Effector memory CD4-positive, alpha-beta T cell (primary cell): ENCODE results near the gene AKT1.
"Not testable (repeated sequence)": the region's sequence is repeated elsewhere in the genome, so short reads cannot be mapped to it uniquely, and the experiment has no call there.

Experiments used
- DNase-seq, 3 donors: peaks; one replicate each; pipeline ENCODE4 v3.0.0-alpha.2; 2020
- H3K27ac ChIP-seq: 2 replicates; pipeline ENCODE4 v1.7.0; 2013; ENCODE audit warnings: mild to moderate bottlenecking, low read length, moderate library complexity; ENCODE audit not compliant: insufficient read depth, poor library complexity, severe bottlenecking
- H3K27me3 ChIP-seq: replicated peaks from 2 replicates; pipeline ENCODE4 v1.7.0; 2013; ENCODE audit warnings: mild to moderate bottlenecking, low read length; ENCODE audit not compliant: insufficient read depth, control insufficient read depth, poor library complexity, severe bottlenecking
- H3K36me3 ChIP-seq: 2 replicates; pipeline ENCODE4 v1.7.0; 2013; ENCODE audit warnings: mild to moderate bottlenecking, low read length, moderate library complexity; ENCODE audit not compliant: control insufficient read depth, insufficient read depth
- H3K4me1 ChIP-seq: 2 replicates; pipeline ENCODE4 v1.7.0; 2013; ENCODE audit warnings: low read length, mild to moderate bottlenecking; ENCODE audit not compliant: control insufficient read depth, insufficient read depth, poor library complexity, severe bottlenecking
- H3K4me3 ChIP-seq: 2 replicates; pipeline ENCODE4 v1.7.0; 2013; ENCODE audit warnings: low read length, low read depth, mild to moderate bottlenecking; ENCODE audit not compliant: insufficient read depth, poor library complexity, severe bottlenecking
- H3K9me3 ChIP-seq: 2 replicates; pipeline ENCODE4 v1.7.0; 2013; ENCODE audit warnings: mild to moderate bottlenecking, low read length, moderate library complexity; ENCODE audit not compliant: control insufficient read depth

The AKT1 gene

DNA sequence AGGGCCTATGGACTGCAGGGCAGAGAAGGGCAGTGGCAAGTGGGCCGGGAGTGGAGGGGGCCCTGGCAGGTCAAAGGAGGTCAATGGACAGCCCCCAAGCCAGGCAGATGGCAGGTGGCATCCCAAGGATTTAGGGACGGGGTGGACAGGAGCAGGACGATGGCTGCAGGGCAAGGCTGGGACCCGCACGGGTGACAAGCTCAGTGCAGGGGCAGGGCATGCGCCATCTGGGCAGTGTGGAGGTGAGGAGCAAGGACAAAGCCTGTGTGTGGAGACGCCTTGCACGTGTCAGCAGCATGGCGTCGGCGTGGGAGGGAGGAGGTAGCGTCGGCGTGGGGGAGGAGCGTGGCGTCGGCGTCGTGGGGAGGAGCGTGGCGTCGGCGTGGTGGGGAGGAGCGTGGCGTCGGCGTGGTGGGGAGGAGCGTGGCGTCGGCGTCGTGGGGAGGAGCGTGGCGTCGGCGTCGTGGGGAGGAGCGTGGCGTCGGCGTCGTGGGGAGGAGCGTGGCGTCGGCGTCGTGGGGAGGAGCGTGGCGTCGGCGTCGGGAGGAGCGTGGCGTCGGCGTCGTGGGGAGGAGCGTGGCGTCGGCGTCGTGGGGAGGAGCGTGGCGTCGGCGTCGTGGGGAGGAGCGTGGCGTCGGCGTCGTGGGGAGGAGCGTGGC, 66.2 kb downstream of the AKT1 start:
- not testable (repeated sequence) for H3K36me3 ChIP-seq, DNase-seq, H3K27ac ChIP-seq, H3K9me3 ChIP-seq, H3K4me1 ChIP-seq, H3K4me3 ChIP-seq, H3K27me3 ChIP-seq

GRCh38 chr14:104728631-104729030, 66.9 kb downstream of the AKT1 start:
- Histone ChIP-seq H3K27ac (no peak overlapping the region), H3K36me3 (no peaks in the 10 kb centered on the region), H3K9me3 (no peaks in the 10 kb centered on the region), H3K4me3 (no peak overlapping the region), H3K27me3 (no peaks in the 10 kb centered on the region), H3K4me1 (peaks cover 6% of the 10 kb centered on the region)
- DNase-seq, result no peak

- Histone ChIP-seq H3K27ac (no peak overlapping the region), H3K36me3 (no peaks in the 10 kb centered on the region), H3K4me3 (no peak overlapping the region), H3K27me3 (no peaks in the 10 kb centered on the region), H3K4me1 (peaks cover 6% of the 10 kb centered on the region), H3K9me3 (no peaks in the 10 kb centered on the region)
- no peak for DNase-seq
Observed at GRCh38 chr14:104726600-104727451, 68.7 kb downstream of the AKT1 start.

GRCh38 chr14:104725772-104726548, 69.6 kb downstream of the AKT1 start:
- H3K27ac ChIP-seq, result no peak overlapping the region
- H3K27me3 ChIP-seq, result no peaks in the 10 kb centered on the region
- peaks cover 6% of the 10 kb centered on the region for H3K4me1 ChIP-seq
- no peaks in the 10 kb centered on the region for H3K9me3 ChIP-seq
- no peak overlapping the region for H3K4me3 ChIP-seq
- DNase-seq, result no peak
- no peaks in the 10 kb centered on the region for H3K36me3 ChIP-seq

DNA sequence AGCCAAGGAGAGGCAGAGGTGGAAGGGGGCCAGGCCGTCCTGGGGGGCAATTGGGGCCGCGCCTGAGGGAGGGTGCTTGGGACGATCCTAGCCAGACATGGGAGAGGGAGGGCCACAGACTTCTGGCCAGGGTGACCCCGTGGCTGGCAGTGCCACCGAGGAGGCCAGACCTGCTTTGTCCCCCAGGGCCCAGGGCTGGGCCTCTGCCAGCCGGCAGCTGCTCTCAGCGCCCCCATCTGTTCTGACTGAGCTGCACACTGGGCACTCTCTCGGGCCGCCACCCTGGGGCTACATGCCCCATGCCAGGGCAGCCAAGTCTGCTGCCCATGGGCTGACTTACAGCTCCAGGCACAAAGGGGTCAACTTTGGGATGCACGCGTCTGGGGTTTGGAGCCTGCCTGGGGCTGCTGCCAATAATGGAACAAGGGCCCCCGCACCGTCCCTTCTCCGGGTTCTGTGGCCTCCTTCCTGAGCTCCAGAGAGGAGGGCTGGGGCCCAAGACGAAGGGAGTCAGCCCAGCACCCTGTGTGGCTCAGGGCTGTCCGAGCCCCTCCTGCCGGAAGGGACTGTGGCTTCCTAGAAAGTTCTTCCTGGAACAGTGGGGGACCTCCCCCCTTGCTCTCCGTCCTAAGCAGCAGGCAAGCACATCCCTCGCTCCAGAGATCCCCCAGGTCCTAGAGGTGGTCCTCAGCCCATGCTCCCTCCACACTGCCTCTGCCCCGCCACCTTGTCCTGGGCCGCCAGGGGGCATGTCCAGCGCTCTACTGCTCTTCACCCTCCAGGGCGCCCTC, 70.4 kb downstream of the AKT1 start:
- Histone ChIP-seq H3K27me3 (no peaks in the 10 kb centered on the region), H3K36me3 (no peaks in the 10 kb centered on the region), H3K4me1 (peaks cover 6% of the 10 kb centered on the region), H3K4me3 (no peak overlapping the region), H3K27ac (no peak overlapping the region), H3K9me3 (no peaks in the 10 kb centered on the region)
- DNase-seq, result no peak

DNA sequence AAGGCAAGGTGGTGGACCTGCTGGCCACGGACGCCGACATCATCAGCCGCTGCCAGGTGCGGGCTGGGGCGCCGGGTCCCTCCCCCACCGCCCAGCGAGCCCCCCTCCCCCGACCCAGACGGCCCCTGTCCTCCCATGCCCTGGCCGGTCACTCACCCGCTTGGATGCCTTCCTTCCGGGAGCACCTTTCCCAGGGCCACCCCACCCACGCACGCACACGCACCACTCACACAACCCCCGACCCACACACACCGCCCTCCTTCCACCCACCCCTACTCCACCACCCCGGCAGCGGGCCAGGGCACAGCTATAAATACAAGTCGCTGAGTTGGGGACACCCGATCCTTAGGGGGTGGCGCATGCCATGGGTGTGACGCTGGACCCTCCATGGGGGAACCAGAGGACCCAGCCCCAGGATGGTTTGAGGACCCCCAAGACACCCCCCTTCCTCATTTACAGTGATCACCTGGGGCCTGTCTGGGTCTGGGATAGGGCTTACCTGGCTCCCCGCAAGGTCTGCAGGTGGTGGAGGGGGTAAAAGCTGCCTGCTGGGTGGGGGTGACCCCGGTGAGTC, 71.1 kb downstream of the AKT1 start:
- H3K4me3 ChIP-seq, result peak overlapping the region; percentile 64
- H3K4me1 ChIP-seq, result peaks cover 6% of the 10 kb centered on the region
- H3K9me3 ChIP-seq, result no peaks in the 10 kb centered on the region
- no peak overlapping the region for H3K27ac ChIP-seq
- no peaks in the 10 kb centered on the region for H3K27me3 ChIP-seq
- peak in 1 of 3 donors; percentile 11 for DNase-seq
- no peaks in the 10 kb centered on the region for H3K36me3 ChIP-seq

DNA sequence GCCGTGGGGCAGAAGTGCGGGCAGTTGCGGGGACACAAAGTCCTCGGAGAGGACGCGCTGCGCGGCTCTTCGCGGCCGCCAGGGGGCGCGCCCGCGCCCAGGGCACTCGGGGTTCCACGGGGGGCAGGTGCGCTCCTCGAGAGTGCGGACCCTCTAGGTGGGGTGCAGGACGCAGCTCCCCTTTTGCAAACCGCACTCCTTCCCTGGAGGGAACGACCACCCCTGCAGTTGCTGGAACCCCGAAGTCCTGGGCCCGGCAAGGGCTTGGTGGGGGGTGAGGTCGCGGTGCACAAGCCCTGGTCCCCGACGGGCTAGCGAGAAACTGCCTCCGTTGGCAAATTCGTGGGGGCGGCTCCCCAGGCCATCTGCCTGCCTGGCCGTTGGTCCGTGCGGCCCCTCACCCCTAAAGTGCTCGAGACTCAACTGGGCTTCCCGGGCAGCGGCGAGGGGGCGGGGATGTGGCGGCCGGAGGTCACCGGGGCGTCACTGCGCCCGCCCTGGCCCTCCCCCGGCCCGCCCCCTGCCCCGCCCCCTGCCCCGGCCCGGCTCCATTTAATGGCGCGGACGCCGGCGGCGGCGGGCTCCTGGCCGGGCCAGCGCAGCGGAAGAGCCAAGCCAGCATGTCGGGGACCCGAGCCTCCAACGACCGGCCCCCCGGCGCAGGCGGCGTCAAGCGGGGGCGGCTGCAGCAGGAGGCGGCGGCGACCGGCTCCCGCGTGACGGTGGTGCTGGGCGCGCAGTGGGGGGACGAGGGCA, 71.7 kb downstream of the AKT1 start, which contains the start of gene ADSS1:
TSS of gene ADSS1 (plus strand) at position 579 of the 756 bp plus-strand sequence. CDS start at position 621, 42 bp downstream.
- Histone ChIP-seq H3K27ac (no peak within 1 kb of the TSS), H3K4me1 (peaks cover 6% of the 10 kb centered on the region), H3K9me3 (no peaks in the 10 kb centered on the region), H3K4me3 (peak within 1 kb of the TSS; percentile 64), H3K36me3 (no peaks in the 10 kb centered on the region), H3K27me3 (no peaks in the 10 kb centered on the region)
- DNase-seq, result peak; percentile 30 to 55 (median 43)

DNA sequence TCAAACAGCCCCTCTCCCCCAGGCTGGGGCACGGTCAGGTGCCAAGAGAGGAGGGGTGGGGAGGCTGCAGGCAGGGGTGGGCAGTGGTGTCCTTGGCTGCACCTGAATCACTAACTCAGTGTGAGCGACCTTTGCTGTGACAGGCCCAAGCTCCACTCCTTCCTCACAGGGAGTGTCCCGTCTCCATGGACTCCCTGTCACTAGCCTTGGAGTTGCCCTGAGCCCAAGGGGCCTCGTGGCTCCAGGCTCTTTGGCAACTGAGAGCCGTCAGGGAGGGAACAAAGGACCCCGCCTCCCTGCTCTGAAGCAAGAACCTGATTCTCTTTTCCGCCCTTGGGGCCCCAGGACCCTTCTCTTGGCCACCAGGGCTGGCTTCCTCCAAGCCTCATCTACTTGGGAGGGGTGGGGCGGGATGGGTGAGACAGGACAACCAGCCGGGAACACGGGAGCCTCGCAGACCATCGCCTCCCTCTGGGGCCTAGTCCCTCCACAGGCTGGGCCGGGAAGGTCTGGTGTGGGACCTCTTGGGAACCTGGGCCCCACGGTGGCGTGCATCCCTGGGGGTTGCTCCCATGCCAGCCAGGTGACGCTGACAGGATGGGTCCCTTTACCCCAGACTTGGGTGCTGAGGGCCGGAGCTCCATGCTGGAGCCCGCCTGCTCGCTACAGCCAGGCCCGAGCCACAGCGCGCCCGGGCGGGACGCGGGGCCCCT, 72.5 kb downstream of the AKT1 start:
- Histone ChIP-seq H3K27ac (no peak overlapping the region), H3K9me3 (no peaks in the 10 kb centered on the region), H3K4me3 (peak overlapping the region; percentile 63), H3K36me3 (no peaks in the 10 kb centered on the region), H3K4me1 (peaks cover 6% of the 10 kb centered on the region), H3K27me3 (no peaks in the 10 kb centered on the region)
- DNase-seq, result no peak
